GM12878 (cell line): ENCODE measurements around the gene HCFC2. TPM values are rescaled to one million over a fixed set of nuclear protein-coding genes. Genes with fewer than 3 reads are reported as not detected.

Experiments used
- ASH2L ChIP-seq: fragments of 300-600, 200-600 bp; sonication (generic); IDR thresholded peaks from 2 replicates; pipeline ENCODE4 v1.6.1; 2017; ENCODE audit warnings: low read depth, mild to moderate bottlenecking, borderline replicate concordance
- ATF7 ChIP-seq: fragments of 450-650 bp; IDR thresholded peaks from 2 replicates; pipeline ENCODE4 v1.6.1; 2016; ENCODE audit warnings: low read depth, mild to moderate bottlenecking
- CBX5 ChIP-seq: sonication (generic); IDR thresholded peaks from 2 replicates; pipeline ENCODE4 v1.6.1; 2016; ENCODE audit warnings: low read depth, moderate library complexity, mild to moderate bottlenecking, inconsistent platforms
- CREM ChIP-seq: IDR thresholded peaks from 2 replicates; pipeline ENCODE4 v1.6.1; 2014; ENCODE audit warnings: antibody characterized with exemption, low read depth
- DPF2 ChIP-seq: fragments of 450-650 bp; IDR thresholded peaks from 2 replicates; pipeline ENCODE4 v1.6.1; 2017; ENCODE audit warnings: mild to moderate bottlenecking
- EED ChIP-seq: sonication (generic); IDR thresholded peaks from 2 replicates; pipeline ENCODE4 v1.6.1; 2016; ENCODE audit warnings: antibody characterized with exemption, low read depth
- EGR1 ChIP-seq, 2 experiments: IDR thresholded peaks; 1 replicate in 1 of 2; 2 replicates in 1 of 2; pipeline ENCODE4 v1.6.1; 2011 to 2012; ENCODE audit warnings: low read depth in 2 of 2, low read length in 2 of 2, borderline replicate concordance in 1 of 2, mild to moderate bottlenecking in 1 of 2, moderate library complexity in 1 of 2
- EP300 ChIP-seq, 2 experiments: fragments of 150-350 bp in 1 of 2; IDR thresholded peaks; 2 replicates each; pipeline ENCODE4 v1.6.1; 2011 to 2012; ENCODE audit warnings: low read depth in 2 of 2, low read length in 2 of 2, borderline replicate concordance in 1 of 2, improper control_type of control experiment in 1 of 2, inconsistent platforms in 1 of 2; ENCODE audit not compliant: control insufficient read depth in 1 of 2
- FOS ChIP-seq: IDR thresholded peaks from 3 replicates; pipeline ENCODE4 v1.6.1; 2011; ENCODE audit warnings: borderline replicate concordance; ENCODE audit not compliant: insufficient read length; ENCODE audit errors: extremely low read depth
- IKZF2 ChIP-seq, 2 experiments: fragments of 450-650 bp; IDR thresholded peaks; 2 replicates each; pipeline ENCODE4 v1.6.1; 2017; ENCODE audit warnings: mild to moderate bottlenecking in 2 of 2, moderate library complexity in 2 of 2
- JUNB ChIP-seq: IDR thresholded peaks from 2 replicates; pipeline ENCODE4 v1.6.1; 2016; ENCODE audit warnings: antibody characterized with exemption, mild to moderate bottlenecking
- MTA3 ChIP-seq: IDR thresholded peaks from 2 replicates; pipeline ENCODE4 v1.6.1; 2012; ENCODE audit warnings: low read length, inconsistent platforms, borderline replicate concordance
- NFIC ChIP-seq: IDR thresholded peaks from 2 replicates; pipeline ENCODE4 v1.6.1; 2012; ENCODE audit warnings: low read depth, mild to moderate bottlenecking, inconsistent platforms, low read length, moderate library complexity
- NR2F1 ChIP-seq: fragments of 450-650 bp; conservative IDR thresholded peaks from 2 replicates; pipeline ENCODE4 v1.6.1; 2017; ENCODE audit warnings: mild to moderate bottlenecking
- NRF1 ChIP-seq: conservative IDR thresholded peaks from 2 replicates; pipeline ENCODE4 v1.6.1; 2011; ENCODE audit warnings: mild to moderate bottlenecking, low read depth, low read length, improper control_type of control experiment
- PML ChIP-seq: IDR thresholded peaks from 2 replicates; pipeline ENCODE4 v1.6.1; 2012; ENCODE audit warnings: low read length, inconsistent platforms
- POLR2A ChIP-seq: IDR thresholded peaks from 2 replicates; pipeline ENCODE4 v1.6.1; 2011; ENCODE audit warnings: low read depth, mild to moderate bottlenecking, low read length
- TCF7 ChIP-seq: IDR thresholded peaks from 2 replicates; pipeline ENCODE4 v1.6.1; 2014; ENCODE audit warnings: antibody characterized with exemption, borderline replicate concordance
- ZNF217 ChIP-seq: fragments of 450-650 bp; IDR thresholded peaks from 2 replicates; pipeline ENCODE4 v1.6.1; 2017; ENCODE audit warnings: antibody characterized with exemption, mild to moderate bottlenecking
- polyA plus RNA-seq, 11 experiments: library from polyadenylated mRNA; depleted of rRNA in 4 of 11; unstranded in 6 of 11; stranded (reverse) in 5 of 11; fragments of >200 nt; fragmentation: Nextera tagmentation in 4 of 11; fragmentation: Illumina TruSeq in 1 of 11; extraction: Ambion mirVana in 4 of 11; extraction: Trizol in 1 of 11; gene quantifications; 1 replicate in 1 of 11; 2 replicates in 10 of 11; pipeline versions ENCODE4 v1.2.1 to v1.2.3, GENCODE V29; 2011 to 2016; ENCODE audit warnings: inconsistent platforms in 2 of 11, missing spikeins in 2 of 11, low read depth in 1 of 11
- total RNA-seq, 4 experiments: library from RNA; depleted of rRNA in 3 of 4; stranded (reverse); fragments of >200 nt in 3 of 4; fragmentation: Illumina TruSeq in 1 of 4; extraction: Trizol in 1 of 4; gene quantifications; 2 replicates each; pipeline versions ENCODE4 v1.2.1 to v1.2.3, GENCODE V29; 2013 to 2021
- TF ChIP-seq, protein P1 (sequence below): IDR thresholded peaks from 2 replicates; pipeline ENCODE4 v1.6.1; 2012; ENCODE audit warnings: low read depth, low read length, improper control_type of control experiment
- TF ChIP-seq, protein P2 (sequence below): fragments of 450-650 bp; IDR thresholded peaks from 2 replicates; pipeline ENCODE4 v1.6.1; 2016; ENCODE audit warnings: mild to moderate bottlenecking
- TF ChIP-seq, protein P3 (sequence below): IDR thresholded peaks from 2 replicates; pipeline ENCODE4 v1.6.1; 2012; ENCODE audit warnings: low read length, inconsistent platforms
- TF ChIP-seq, protein P4 (sequence below): IDR thresholded peaks from 2 replicates; pipeline ENCODE4 v1.6.1; 2011; ENCODE audit warnings: low read depth, mild to moderate bottlenecking, low read length, moderate library complexity, borderline replicate concordance; ENCODE audit errors: extremely low read depth
- TF ChIP-seq, protein P5 (sequence below): fragments of 450-650 bp; IDR thresholded peaks from 2 replicates; pipeline ENCODE4 v1.6.1; 2017; ENCODE audit warnings: mild to moderate bottlenecking

HCFC2 gene
- total and polyA plus RNA-seq, 10 of the 15 experiments (the other 5 are each of a cell fraction or from before 2014, with no cell fraction given): 1.8 to 14.2 (median 9.3) TPM

DNA sequence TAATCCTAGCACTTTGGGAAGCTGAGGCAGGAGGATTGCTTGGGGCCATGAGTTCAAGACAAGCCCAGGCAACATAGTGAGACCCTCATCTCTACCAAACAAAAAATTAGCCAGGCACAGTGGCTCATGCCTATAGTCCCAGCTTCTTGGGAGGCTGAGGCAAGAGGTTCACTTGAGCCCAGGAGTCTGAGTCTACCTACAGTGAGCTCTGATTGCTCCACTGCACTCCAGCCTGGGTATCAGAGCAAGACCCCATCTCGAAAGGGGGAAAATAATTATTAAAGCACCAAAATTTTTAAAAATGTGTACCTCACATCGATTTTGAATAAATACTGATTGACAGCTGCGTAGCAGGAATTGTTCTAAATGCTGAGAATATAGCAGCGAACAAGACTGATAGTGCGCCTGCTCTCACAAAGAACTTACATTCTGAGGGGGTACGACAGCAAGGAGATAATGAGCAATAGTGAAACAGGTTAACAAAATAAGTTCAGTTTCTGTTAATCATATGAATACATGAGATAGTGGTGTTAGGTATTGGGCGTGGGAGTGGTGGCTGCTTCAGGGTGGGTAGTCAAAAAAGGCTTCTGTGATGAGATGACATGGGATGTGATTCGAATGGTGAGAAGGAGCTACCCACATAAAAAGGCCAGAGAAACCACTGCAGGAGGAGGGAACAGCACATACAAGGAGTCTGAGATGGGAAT is 19.6 kb downstream of the HCFC2 start (continued):
- TF ChIP-seq PML (0 out of 2 replicates have a peak, but pooled peaks have one; percentile 20), EGR1 (IDR thresholded peaks at IDR 0.05; ENCODE audit: borderline replicate concordance in 1 of 2, low read depth in 2 of 2, low read length in 2 of 2) (peak in 1 of 2 experiments; percentile 50; a peak in 1 of 3 replicates), CREM (peak; percentile 80), NFIC (peak; percentile 85; the same call in 1 of the 2 replicates), POLR2A (no peak), NR2F1 (no peak), ATF7 (peak; percentile 63; the same call in 1 of the 2 replicates), EED (peak; percentile 95), TCF7 (peak; percentile 96), IKZF2 (IDR thresholded peaks at IDR 0.05) (peak; percentile 84 to 89), ASH2L (no peak), MTA3 (0 out of 2 replicates have a peak, but pooled peaks have one; percentile 70), ZNF217 (0 out of 2 replicates have a peak, but pooled peaks have one; percentile 40), EP300 (IDR thresholded peaks at IDR 0.05; ENCODE audit: borderline replicate concordance in 1 of 2, control insufficient read depth in 1 of 2, low read depth in 2 of 2, low read length in 2 of 2) (peak in 1 of 2 experiments; percentile 33; a peak in 1 of 4 replicates), FOS (no peak), NRF1 (no peak), JUNB (peak; percentile 90), CBX5 (no peak), DPF2 (peak; percentile 69; the same call in 1 of the 2 replicates)
- TF ChIP-seq, protein P1, sequence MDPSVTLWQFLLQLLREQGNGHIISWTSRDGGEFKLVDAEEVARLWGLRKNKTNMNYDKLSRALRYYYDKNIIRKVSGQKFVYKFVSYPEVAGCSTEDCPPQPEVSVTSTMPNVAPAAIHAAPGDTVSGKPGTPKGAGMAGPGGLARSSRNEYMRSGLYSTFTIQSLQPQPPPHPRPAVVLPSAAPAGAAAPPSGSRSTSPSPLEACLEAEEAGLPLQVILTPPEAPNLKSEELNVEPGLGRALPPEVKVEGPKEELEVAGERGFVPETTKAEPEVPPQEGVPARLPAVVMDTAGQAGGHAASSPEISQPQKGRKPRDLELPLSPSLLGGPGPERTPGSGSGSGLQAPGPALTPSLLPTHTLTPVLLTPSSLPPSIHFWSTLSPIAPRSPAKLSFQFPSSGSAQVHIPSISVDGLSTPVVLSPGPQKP: no peak
- TF ChIP-seq, protein P2, sequence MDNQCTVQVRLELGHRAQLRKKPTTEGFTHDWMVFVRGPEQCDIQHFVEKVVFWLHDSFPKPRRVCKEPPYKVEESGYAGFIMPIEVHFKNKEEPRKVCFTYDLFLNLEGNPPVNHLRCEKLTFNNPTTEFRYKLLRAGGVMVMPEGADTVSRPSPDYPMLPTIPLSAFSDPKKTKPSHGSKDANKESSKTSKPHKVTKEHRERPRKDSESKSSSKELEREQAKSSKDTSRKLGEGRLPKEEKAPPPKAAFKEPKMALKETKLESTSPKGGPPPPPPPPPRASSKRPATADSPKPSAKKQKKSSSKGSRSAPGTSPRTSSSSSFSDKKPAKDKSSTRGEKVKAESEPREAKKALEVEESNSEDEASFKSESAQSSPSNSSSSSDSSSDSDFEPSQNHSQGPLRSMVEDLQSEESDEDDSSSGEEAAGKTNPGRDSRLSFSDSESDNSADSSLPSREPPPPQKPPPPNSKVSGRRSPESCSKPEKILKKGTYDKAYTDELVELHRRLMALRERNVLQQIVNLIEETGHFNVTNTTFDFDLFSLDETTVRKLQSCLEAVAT: peak; percentile 74
- TF ChIP-seq, protein P3, sequence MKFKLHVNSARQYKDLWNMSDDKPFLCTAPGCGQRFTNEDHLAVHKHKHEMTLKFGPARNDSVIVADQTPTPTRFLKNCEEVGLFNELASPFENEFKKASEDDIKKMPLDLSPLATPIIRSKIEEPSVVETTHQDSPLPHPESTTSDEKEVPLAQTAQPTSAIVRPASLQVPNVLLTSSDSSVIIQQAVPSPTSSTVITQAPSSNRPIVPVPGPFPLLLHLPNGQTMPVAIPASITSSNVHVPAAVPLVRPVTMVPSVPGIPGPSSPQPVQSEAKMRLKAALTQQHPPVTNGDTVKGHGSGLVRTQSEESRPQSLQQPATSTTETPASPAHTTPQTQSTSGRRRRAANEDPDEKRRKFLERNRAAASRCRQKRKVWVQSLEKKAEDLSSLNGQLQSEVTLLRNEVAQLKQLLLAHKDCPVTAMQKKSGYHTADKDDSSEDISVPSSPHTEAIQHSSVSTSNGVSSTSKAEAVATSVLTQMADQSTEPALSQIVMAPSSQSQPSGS: peak; percentile 79
- TF ChIP-seq, protein P4, sequence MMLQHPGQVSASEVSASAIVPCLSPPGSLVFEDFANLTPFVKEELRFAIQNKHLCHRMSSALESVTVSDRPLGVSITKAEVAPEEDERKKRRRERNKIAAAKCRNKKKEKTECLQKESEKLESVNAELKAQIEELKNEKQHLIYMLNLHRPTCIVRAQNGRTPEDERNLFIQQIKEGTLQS: no peak
- TF ChIP-seq, protein P5, sequence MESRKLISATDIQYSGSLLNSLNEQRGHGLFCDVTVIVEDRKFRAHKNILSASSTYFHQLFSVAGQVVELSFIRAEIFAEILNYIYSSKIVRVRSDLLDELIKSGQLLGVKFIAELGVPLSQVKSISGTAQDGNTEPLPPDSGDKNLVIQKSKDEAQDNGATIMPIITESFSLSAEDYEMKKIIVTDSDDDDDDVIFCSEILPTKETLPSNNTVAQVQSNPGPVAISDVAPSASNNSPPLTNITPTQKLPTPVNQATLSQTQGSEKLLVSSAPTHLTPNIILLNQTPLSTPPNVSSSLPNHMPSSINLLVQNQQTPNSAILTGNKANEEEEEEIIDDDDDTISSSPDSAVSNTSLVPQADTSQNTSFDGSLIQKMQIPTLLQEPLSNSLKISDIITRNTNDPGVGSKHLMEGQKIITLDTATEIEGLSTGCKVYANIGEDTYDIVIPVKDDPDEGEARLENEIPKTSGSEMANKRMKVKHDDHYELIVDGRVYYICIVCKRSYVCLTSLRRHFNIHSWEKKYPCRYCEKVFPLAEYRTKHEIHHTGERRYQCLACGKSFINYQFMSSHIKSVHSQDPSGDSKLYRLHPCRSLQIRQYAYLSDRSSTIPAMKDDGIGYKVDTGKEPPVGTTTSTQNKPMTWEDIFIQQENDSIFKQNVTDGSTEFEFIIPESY: peak; percentile 56; the same call in 1 of the 2 replicates
